AML-193 (cell line): ENCODE results near the gene LEP.
"Not testable (repeated sequence)": the region's sequence is repeated elsewhere in the genome, so short reads cannot be mapped to it uniquely, and the experiment has no call there.

Experiments
- DNase-seq, 2 experiments: peaks; one replicate each; lab custom pipeline; 2025; lab: John Stamatoyannopoulos, UW

LEP gene

GRCh38 chr7:128274246-128274883, 33.3 kb downstream of the LEP start:
- no peak for DNase-seq

GRCh38 chr7:128274884-128275603, 34.0 kb downstream of the LEP start:
- no peak for DNase-seq

GRCh38 chr7:128275681-128276080, 34.6 kb downstream of the LEP start:
- no peak for DNase-seq

- no peak for DNase-seq
These were observed 37.3 kb downstream of the LEP start for GRCh38 chr7:128278366-128278765.

GRCh38 chr7:128279124-128279713, 38.1 kb downstream of the LEP start:
- no peak for DNase-seq

- DNase-seq, result not testable (repeated sequence)
These were observed 39.4 kb downstream of the LEP start for GRCh38 chr7:128280451-128280850.

- DNase-seq, result no peak
These were observed 40.7 kb downstream of the LEP start for GRCh38 chr7:128281605-128282380.

GRCh38 chr7:128284102-128284501, 43.0 kb downstream of the LEP start:
- no peak for DNase-seq

- no peak for DNase-seq
These were observed 46.5 kb downstream of the LEP start for GRCh38 chr7:128287556-128287955.

- DNase-seq, result not testable (repeated sequence)
These were observed 56.9 kb downstream of the LEP start for GRCh38 chr7:128298004-128298403.

- no peak for DNase-seq
These were observed 58.1 kb downstream of the LEP start for GRCh38 chr7:128299109-128299607.

GRCh38 chr7:128302139-128302538, 61.1 kb downstream of the LEP start:
- no peak for DNase-seq

GRCh38 chr7:128303133-128303532, 62.1 kb downstream of the LEP start:
- no peak for DNase-seq

GRCh38 chr7:128303643-128304042, 62.6 kb downstream of the LEP start:
- no peak for DNase-seq

- no peak for DNase-seq
These were observed 63.1 kb downstream of the LEP start for GRCh38 chr7:128304212-128304611.

- DNase-seq, result no peak
These were observed 66.0 kb downstream of the LEP start for GRCh38 chr7:128307061-128307460.
